Body of pancreas (tissue), 4 donors: Measurements from ENCODE around the gene TBCE. TPM values are rescaled to one million over a fixed set of nuclear protein-coding genes. Genes with fewer than 3 reads are reported as not detected.
A peak's percentile ranks its signal among the peaks of the same experiment; 100 is the strongest.
"Not testable (repeated sequence)": the region's sequence is repeated elsewhere in the genome, so short reads cannot be mapped to it uniquely, and the experiment has no call there.

Experiments
- ATAC-seq: fragments of 150-250 bp; one replicate; pipeline ENCODE4 v1.9.1; 2016
- DNase-seq, 4 donors: peaks; one replicate each; pipeline ENCODE4 v3.0.0-alpha.2; 2019
- H3K27ac ChIP-seq, 4 donors: fragments of 200-600 bp; sonication (generic); 1 replicate in 3 of 4; 2 replicates in 1 of 4; pipeline versions ENCODE4 v1.5.1 to v1.6.1; 2016 to 2019; ENCODE audit warnings: mild to moderate bottlenecking in 1 of 4, mixed read lengths in 1 of 4, moderate library complexity in 1 of 4
- H3K27me3 ChIP-seq, 2 donors: fragments of 200-600 bp; sonication (generic); one replicate each; pipeline ENCODE4 v1.6.0; 2016; ENCODE audit warnings: mild to moderate bottlenecking in 1 of 2
- H3K36me3 ChIP-seq, 2 donors: fragments of 200-600 bp; sonication (generic); replicated peaks in 1 of 2; 2 replicates each; pipeline ENCODE4 v1.5.1; 2016; ENCODE audit warnings: low read depth in 2 of 2; ENCODE audit not compliant: insufficient read depth in 1 of 2
- H3K4me1 ChIP-seq: fragments of 200-600 bp; sonication (generic); one replicate; pipeline ENCODE4 v1.6.0; 2016
- H3K4me3 ChIP-seq, 2 donors: fragments of 200-600 bp; sonication (generic); 1 replicate in 1 of 2; 2 replicates in 1 of 2; pipeline ENCODE4 v1.5.1; 2016 to 2019
- H3K9me3 ChIP-seq, 3 donors: fragments of 200-600 bp; sonication (generic); 1 replicate in 2 of 3; 2 replicates in 1 of 3; pipeline ENCODE4 v1.5.1; 2016
- CTCF ChIP-seq, 7 experiments: fragments of 450-650 bp in 4 of 7; fragments of 200-600 bp in 3 of 7; sonication (generic) in 3 of 7; IDR thresholded peaks; one replicate each; pipeline ENCODE4 v1.5.1; 2016 to 2019; ENCODE audit warnings: antibody characterized with exemption in 7 of 7
- POLR2A ChIP-seq, 3 donors: fragments of 450-650 bp; IDR thresholded peaks; one replicate each; pipeline ENCODE4 v1.6.1; 2016; ENCODE audit warnings: antibody characterized with exemption in 3 of 3, mild to moderate bottlenecking in 2 of 3
- WGBS, 2 donors: methylation state at CpG; one replicate each; pipeline ENCODE4 v1.1.5; 2017; 5-methylcytosine and 5-hydroxymethylcytosine counted together
- intact Hi-C: fragments of 100-400 bp; cut with DNase I; formaldehyde crosslinking; loops from one replicate; pipeline ENCODE4 v1.15.1; 2023
- total RNA-seq, 2 donors: library from RNA; depleted of rRNA; stranded (reverse); fragments of >200 nt; gene quantifications; one replicate each; pipeline ENCODE4 v1.1.0, GENCODE V29; 2016

TBCE gene
- total RNA-seq, 2 donors from 2014 or later, result 15.0 to 22.1 TPM

GRCh38 chr1:235460770-235461169, 93.5 kb downstream of the TBCE start:
- no peak overlapping the region for H3K4me3 ChIP-seq
- ATAC-seq (no peak), DNase-seq (no peak)
- H3K4me1 ChIP-seq, result no peaks in the 10 kb centered on the region
- no peaks in the 10 kb centered on the region for H3K9me3 ChIP-seq
- intact Hi-C loops, result no loop called here
- peaks cover 0 to 8% of the 10 kb centered on the region in 2 donors for H3K36me3 ChIP-seq
- TF ChIP-seq POLR2A (IDR thresholded peaks at IDR 0.05) (no peak), CTCF (IDR thresholded peaks at IDR 0.05) (no peak)
- WGBS, 2 donors, result 80 to 87% methylated on average over 5 of the region's 5 CpGs
- H3K27me3 ChIP-seq, result no peaks in the 10 kb centered on the region
- no peak overlapping the region for H3K27ac ChIP-seq

- H3K36me3 ChIP-seq, result peaks cover 0 to 13% of the 10 kb centered on the region in 2 donors
- TF ChIP-seq CTCF (IDR thresholded peaks at IDR 0.05) (no peak), POLR2A (IDR thresholded peaks at IDR 0.05) (no peak)
- intact Hi-C loops, result no loop called here
- no peaks in the 10 kb centered on the region for H3K4me1 ChIP-seq
- H3K27ac ChIP-seq, result no peak overlapping the region
- no peaks in the 10 kb centered on the region for H3K9me3 ChIP-seq
- ATAC-seq, result no peak
- no peaks in the 10 kb centered on the region for H3K27me3 ChIP-seq
- H3K4me3 ChIP-seq, result no peak overlapping the region
- WGBS, 2 donors, result 74 to 95% methylated on average over 1 of the region's 1 CpG
- no peak for DNase-seq
These were observed 94.7 kb downstream of the TBCE start for GRCh38 chr1:235461954-235462353.

- H3K9me3 ChIP-seq, H3K27ac ChIP-seq, ATAC-seq, H3K27me3 ChIP-seq, DNase-seq, intact Hi-C loops, H3K4me1 ChIP-seq, H3K4me3 ChIP-seq: not testable (repeated sequence)
- whole genome bisulfite sequencing, 2 donors, result 94 to 97% methylated on average over 3 of the region's 3 CpGs
- peaks cover 0 to 13% of the 10 kb centered on the region in 2 donors for H3K36me3 ChIP-seq
These were observed 95.6 kb downstream of the TBCE start for GRCh38 chr1:235462832-235463231.

GRCh38 chr1:235465066-235465465, 97.8 kb downstream of the TBCE start:
- Histone ChIP-seq H3K9me3 (no peaks in the 10 kb centered on the region), H3K4me3 (no peak overlapping the region), H3K27me3 (no peaks in the 10 kb centered on the region), H3K4me1 (no peaks in the 10 kb centered on the region), H3K27ac (no peak overlapping the region), H3K36me3 (peaks cover 0 to 20% of the 10 kb centered on the region in 2 donors)
- intact Hi-C loops, result no loop called here
- WGBS, 2 donors, result 98% methylated on average over 3 of the region's 3 CpGs
- no peak for TF ChIP-seq POLR2A (IDR thresholded peaks at IDR 0.05)
- TF ChIP-seq CTCF (IDR thresholded peaks at IDR 0.05), result no peak
- DNase-seq (no peak), ATAC-seq (no peak)

GRCh38 chr1:235468004-235468403, 100.8 kb downstream of the TBCE start:
- Histone ChIP-seq H3K9me3 (no peaks in the 10 kb centered on the region), H3K27me3 (no peaks in the 10 kb centered on the region), H3K36me3 (peaks cover 0 to 19% of the 10 kb centered on the region in 2 donors), H3K4me3 (no peak overlapping the region), H3K27ac (peak overlapping the region in 1 of 4 donors; percentile 13), H3K4me1 (no peaks in the 10 kb centered on the region)
- 57 to 58% methylated on average over 3 of the region's 3 CpGs for WGBS, 2 donors
- DNase-seq (peak in 1 of 4 donors; percentile 13), ATAC-seq (no peak)
- intact Hi-C loops, result no loop called here
- TF ChIP-seq CTCF (IDR thresholded peaks at IDR 0.05), result no peak
- no peak for TF ChIP-seq POLR2A (IDR thresholded peaks at IDR 0.05)
